NCI-H1694 (cell line): ENCODE measurements around the gene NAXD.
"Not testable (repeated sequence)": the region's sequence is repeated elsewhere in the genome, so short reads cannot be mapped to it uniquely, and the experiment has no call there.

Experiments
- DNase-seq: peaks from one replicate; lab custom pipeline; 2025; lab: John Stamatoyannopoulos, UW

The NAXD gene

GRCh38 chr13:110597041-110597689, 18.2 kb upstream of the NAXD start:
- DNase-seq = no peak

- DNase-seq = no peak
Measured at GRCh38 chr13:110600261-110600819, 15.0 kb upstream of the NAXD start.

- no peak for DNase-seq
Measured at GRCh38 chr13:110600980-110601379, 14.4 kb upstream of the NAXD start.

GRCh38 chr13:110605132-110605531, 10.2 kb upstream of the NAXD start:
- DNase-seq = no peak

GRCh38 chr13:110606281-110606680, 9.1 kb upstream of the NAXD start:
- DNase-seq = not testable (repeated sequence)

GRCh38 chr13:110607675-110608224, 7.6 kb upstream of the NAXD start:
- DNase-seq = no peak

- no peak for DNase-seq
Measured at GRCh38 chr13:110610955-110611595, 4.3 kb upstream of the NAXD start.

- DNase-seq = no peak
Measured at GRCh38 chr13:110615005-110615321, 382 bp upstream of the NAXD start.

- peak; percentile 24 for DNase-seq
Measured at GRCh38 chr13:110616103-110617101, 1.1 kb downstream of the NAXD start.

GRCh38 chr13:110617321-110618072, 2.2 kb downstream of the NAXD start:
- DNase-seq = no peak

- no peak for DNase-seq
Measured at GRCh38 chr13:110618167-110618566, 2.8 kb downstream of the NAXD start.

- DNase-seq = no peak
Measured at GRCh38 chr13:110618780-110619179, 3.4 kb downstream of the NAXD start.

- no peak for DNase-seq
Measured at GRCh38 chr13:110620596-110620995, 5.3 kb downstream of the NAXD start.

GRCh38 chr13:110624766-110625756, 9.7 kb downstream of the NAXD start:
- DNase-seq = no peak

- no peak for DNase-seq
Measured at GRCh38 chr13:110625771-110626321, 10.5 kb downstream of the NAXD start.

GRCh38 chr13:110626521-110626920, 11.2 kb downstream of the NAXD start:
- no peak for DNase-seq

GRCh38 chr13:110627351-110627750, 12.0 kb downstream of the NAXD start:
- no peak for DNase-seq

- no peak for DNase-seq
Measured at GRCh38 chr13:110627761-110628476, 12.6 kb downstream of the NAXD start.

- DNase-seq = no peak
Measured at GRCh38 chr13:110628477-110628793, 13.1 kb downstream of the NAXD start.
